Activated CD4-positive, alpha-beta T cell treated with anti-CD3 and anti-CD28 coated beads, Interleukin-2, Interleukin-6, amounts not matched to agents 100 ng/mL and 50 ng/mL, durations not matched to agents 16 hours and 8 hours (primary cell): ENCODE data around the gene FAHD1.
A peak's percentile ranks its signal among the peaks of the same experiment; 100 is the strongest.

Experiments used
- DNase-seq: peaks from one replicate; pipeline ENCODE4 v3.0.0-alpha.2; 2020

The FAHD1 gene

GRCh38 chr16:1818204-1818872 lies 8.7 kb upstream of the FAHD1 start:
- DNase-seq: no peak

DNA sequence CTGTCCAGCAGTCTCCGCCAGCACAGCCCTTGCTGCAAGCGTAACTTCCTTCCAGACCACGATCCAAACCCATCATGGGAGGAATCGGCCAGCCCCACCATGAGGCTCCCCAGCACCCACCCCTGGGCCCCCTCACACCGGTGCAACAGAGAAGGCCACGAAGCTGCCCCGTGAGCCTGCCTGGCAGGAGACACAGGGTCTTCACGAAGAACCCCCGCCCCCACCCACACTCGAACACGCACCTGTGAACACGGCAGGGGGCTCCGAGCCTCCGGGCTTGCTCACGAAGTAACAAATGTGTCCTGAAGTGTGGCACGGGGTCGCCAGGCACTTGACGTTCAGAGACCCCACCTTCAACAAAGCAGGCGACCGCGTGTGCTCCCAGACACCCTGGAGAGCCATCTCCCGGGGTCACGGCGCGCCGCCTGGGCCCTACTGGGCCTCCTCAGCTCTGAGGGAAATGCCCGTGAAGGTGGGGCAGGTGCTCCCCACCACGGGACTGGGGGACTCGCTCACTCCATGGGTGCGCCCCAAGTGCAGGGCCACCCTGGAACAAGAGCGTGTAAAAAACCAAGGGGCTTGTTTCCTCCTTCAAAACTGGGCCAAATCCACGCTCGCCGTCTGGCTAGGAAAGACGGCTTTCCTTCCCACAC lies 8.0 kb upstream of the FAHD1 start:
- no peak for DNase-seq

DNA sequence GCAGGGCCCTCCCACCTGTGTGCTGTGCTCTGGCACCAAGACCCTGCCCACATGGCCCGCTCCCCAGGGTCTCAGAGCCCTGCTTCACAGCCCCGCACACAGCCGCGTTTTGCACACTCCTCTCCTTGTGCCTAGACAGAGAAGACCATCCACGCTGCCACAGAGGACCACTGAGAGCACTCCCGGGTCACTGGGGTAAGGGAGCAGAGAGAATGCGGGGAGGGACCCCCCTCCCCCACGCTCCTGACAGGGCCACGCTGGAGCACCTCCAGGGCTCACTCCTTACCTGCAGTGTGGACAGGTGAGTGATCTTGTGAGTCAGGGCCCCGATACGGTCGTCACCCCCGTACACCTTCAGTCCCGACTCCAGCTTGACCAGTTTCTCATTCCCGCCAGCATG lies 7.4 kb upstream of the FAHD1 start:
- no peak for DNase-seq

DNA sequence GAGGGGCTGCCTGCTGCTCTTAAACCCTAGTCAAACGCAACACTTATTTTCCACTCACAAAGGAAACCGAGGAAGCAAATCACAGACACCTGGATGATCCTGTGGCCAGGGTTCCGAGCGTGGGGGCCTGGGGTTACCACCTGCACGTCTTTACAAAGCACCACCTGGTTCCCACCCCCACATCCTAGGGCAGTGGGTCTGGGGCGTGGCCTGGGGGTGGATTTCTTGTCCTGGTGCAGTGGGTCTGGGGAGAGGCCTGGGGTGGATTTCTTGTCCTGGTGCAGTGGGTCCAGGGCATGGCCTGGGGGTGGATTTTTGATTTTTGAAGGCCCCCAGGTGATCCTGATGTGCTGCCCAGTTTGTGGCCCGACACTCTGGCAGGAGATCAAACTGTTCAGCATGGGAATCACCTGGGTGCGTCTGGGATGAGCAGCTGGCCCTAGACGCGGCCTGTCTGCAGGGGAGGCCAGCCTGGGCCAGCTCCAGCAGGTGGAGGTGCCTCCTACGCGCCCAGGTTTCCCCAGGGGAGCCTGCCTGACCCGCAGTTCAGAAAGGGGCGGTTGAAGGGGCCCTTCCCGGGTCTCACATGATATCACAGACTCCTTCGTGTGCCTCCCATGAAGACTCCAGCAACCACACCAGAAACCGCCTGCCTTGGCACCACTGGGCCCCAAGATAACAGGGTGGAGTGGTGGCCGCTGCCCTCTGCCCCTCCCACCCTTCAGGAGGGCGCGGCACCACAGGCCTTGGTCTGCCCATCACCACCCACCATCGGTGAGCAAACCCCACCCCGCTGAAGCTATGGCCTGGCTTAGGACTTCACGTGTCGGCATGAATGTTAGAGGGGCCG lies 6.7 kb upstream of the FAHD1 start:
- DNase-seq: no peak

GRCh38 chr16:1820946-1821290 lies 6.1 kb upstream of the FAHD1 start:
- no peak for DNase-seq

DNA sequence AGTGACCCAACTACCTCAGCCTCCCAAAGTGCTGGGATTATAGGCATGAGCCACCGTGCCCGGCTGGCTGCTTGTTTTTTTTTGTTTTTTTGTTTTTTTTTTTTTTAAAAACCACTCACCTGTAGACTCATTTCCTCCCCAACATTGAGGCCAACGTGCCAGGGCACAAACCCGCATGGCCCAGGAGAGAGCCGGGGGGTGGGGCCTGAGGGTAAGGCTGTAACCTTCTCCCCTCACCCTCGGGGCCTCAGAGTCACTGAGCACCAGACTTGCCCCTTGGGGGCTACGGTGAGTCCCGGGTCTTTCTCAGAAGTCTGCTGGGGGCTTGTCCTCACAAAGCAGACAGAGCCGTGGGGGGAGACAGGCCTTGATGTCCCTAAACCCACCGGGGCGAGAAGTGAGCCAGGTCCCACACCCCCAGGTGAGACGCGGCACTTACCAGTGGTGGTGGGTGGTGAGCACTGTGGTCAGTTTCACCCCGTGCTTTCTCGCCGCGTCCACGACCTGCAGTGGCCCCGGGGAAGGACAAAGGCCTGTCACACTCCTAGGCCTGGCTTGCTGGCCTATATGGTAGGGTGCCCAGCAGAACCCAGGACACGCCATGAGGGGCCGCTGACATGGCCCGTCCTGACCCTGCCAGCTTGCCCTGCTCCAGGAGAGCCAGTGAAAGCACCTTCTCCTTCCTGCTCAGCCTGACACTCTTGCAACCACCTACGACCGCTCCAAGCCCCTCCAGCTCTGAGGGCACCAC lies 5.0 kb upstream of the FAHD1 start:
- DNase-seq: no peak

DNA sequence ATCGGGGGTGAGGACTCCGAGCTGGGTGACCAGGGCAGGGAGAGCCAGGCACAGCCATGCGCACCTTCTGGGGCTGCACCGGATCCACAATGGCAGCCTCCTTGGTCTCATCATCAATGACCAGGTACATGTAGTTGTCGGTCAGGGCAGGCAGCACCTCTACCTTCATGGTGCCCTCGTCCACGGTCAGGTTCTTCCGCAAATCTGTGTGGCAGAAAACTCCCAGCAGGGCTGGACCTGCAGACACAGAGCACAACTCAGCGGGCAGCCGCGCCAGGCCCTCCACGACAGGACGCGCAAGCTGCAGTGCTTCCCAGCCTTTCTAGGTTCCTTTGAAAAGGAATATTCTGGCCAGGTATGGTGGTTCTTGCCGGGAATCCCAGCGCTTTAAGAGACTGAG lies 4.2 kb upstream of the FAHD1 start:
- DNase-seq: no peak

DNA sequence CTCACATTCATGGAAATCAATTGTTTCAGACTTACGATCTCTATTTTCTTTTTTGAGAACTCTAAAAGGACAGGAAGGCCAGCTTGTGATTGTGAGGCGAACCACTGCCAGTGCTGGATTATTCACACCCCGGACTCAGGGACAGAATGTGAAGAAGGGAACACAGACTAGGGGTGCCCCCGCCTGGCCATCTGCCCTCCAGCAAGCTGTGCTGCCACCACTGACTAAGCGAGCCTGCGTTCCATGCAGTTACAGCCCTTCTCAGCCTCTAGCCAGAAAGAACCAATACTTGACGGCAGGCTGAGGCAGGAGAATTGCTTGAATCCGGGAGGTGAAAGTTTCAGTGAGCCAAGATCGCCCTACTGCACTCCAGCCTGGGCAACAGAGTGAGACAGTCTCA lies 3.2 kb upstream of the FAHD1 start:
- DNase-seq: peak; percentile 27

DNA sequence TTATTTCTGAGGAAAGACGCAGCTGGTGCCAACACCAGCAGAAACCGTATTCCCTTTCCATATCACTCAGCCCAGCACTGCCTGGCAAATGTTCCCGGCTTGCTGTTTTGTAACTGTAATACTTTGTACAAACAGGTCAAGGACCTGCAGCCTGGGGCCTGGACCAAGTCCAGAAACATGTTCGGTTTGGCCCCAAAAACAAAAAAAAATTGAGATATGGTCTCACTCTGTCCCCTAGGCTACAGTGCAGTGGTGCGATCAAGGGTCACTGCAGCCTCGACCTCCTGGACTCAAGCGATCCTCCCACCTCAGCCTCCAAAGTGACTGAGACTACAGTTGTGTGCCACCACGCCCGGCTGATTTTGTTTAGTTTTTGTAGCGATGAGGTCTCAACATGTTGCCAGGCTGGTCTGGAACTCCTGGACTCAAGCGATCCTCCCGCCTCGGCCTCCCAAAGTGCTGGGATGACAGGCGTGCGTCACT lies 1.6 kb upstream of the FAHD1 start:
- DNase-seq: no peak

DNA sequence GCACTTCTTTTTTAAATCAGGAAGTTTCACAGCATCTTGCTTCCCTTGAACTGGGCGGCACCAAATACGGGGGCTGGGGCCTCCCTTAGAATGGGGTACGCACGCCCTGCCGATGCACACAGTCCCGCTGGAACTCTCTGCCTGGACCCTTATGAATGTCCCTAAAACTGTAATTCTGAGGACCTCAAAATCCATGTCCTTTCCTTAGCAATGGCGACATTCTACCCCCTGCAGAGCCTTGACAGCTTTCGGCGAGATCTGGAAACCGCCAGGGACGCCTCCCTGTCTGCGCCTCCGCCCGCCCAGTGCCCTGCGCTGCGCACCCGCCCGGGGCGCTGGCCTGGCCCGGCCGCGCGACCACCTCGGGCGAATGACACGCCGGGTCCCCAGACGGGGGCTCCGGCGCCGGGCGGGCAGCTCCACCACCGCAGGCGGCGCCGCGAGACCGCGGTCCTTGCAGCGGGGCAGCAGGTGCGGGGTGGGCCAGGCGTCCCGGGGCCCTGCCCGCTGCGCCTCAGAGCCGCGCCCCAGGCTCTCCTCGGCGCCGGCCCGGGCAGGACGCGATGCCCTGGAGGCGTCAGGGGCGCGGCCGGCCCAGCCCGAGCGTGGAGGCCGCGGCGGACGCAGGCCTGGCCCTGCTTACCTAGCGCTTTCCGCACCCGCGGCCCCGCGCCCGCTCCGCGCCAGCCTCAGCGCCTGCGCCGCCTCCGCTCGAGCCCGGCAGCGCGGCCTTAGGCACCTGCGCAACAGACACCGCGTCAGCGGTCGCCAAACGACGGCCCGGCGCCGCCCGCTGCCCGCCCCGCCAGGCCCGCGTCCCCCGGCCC lies 929 bp upstream of the FAHD1 start:
- DNase-seq: peak; percentile 68

GRCh38 chr16:1828645-1829410 lies 1.8 kb downstream of the FAHD1 start:
- DNase-seq: no peak

DNA sequence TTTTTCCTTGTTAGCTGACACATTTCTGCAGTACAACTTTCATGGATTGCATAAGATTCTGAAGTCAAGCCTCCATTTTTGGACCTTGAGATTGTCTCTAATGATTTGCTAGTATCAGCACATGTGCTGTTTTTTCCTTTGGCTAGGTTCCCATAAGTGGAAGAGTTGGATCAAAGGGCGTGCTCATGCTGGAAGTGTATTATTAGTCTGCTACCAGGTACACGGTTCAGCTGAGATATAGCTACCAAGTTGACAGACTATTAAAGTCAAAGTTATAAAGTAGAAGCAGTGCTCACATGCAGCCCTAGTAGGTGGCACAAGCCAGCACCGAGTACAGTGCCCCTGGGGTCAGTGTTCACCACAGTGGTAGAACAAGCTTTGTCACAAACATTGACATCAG lies 3.2 kb downstream of the FAHD1 start:
- DNase-seq: no peak

GRCh38 chr16:1831186-1832075 lies 4.4 kb downstream of the FAHD1 start:
- no peak for DNase-seq

DNA sequence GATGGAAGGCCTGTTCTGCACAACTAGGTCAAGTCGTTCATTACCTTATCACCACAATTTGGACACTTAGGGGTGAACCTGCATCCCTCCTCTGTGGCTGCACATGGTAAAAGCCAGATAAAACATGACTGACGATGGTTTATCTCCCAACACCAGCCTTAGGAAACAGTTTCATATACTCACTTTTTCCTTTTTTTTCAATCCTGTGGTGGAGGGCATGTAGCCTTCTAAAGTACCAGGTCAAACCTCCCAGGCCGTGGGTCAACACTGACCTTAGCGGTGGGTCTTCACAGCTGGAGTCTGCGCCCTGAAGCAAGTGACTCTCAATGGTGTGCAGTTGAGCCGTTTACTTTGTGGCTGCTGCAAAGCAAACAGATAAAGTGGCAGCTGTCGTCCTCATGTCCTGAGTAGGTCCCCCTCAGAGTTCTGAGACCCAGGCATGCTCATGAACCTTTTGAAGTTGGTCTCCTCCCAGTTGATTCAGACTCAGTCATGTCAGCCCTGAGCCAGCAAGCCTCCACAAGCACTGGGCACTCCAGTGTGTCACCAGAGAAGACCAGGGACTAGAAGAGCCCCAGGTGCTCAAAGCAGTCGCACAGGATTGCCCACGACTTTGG lies 5.9 kb downstream of the FAHD1 start:
- DNase-seq: no peak

DNA sequence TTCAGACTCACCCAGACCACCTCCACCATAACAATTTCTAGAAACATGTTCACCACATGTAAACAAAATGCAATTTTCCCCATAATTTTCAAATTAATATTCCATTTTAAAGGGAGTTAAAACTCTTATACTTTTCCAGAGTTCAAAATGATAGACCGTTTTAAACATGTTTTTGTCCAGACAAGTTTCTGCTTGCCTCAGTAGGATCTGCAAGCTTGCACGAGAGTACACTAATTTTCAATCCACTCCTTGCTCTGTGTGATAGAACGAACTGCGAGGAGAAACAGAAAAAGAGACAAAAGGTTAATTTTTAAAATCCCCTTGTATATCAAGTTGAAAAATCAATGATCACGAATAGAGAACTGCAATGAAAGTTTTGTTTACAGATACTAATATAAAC lies 7.1 kb downstream of the FAHD1 start:
- no peak for DNase-seq

GRCh38 chr16:1839554-1839953 lies 12.5 kb downstream of the FAHD1 start:
- DNase-seq: no peak

GRCh38 chr16:1845985-1846384 lies 19.0 kb downstream of the FAHD1 start:
- no peak for DNase-seq

- DNase-seq: no peak
Observed at GRCh38 chr16:1846416-1846815, 19.4 kb downstream of the FAHD1 start.

- DNase-seq: no peak
Observed at GRCh38 chr16:1850981-1851380, 24.0 kb downstream of the FAHD1 start.

GRCh38 chr16:1851793-1852192 lies 24.8 kb downstream of the FAHD1 start:
- no peak for DNase-seq
